ENCODE results near the gene DISC1.

GRCh38 chr1:231972111-231972445 lies 345.5 kb downstream of the DISC1 start:
- TF ChIP-seq CTCF (conservative IDR thresholded peaks at IDR 0.05 in 1 of 2, IDR thresholded peaks at IDR 0.05 in 1 of 2; ENCODE audit: low read depth in 1 of 2, low read length in 2 of 2) (no peak), EZH2 (IDR thresholded peaks at IDR 0.05; ENCODE audit: low read length, missing control alignments) (no peak)

Measured in fibroblast of lung (primary cell).